Left renal pelvis (tissue), 4 donors: ENCODE measurements around the gene ZNF160. TPM values are rescaled to one million over a fixed set of nuclear protein-coding genes. Genes with fewer than 3 reads are reported as not detected.

Source experiments
- DNase-seq, 4 donors: peaks; one replicate each; pipeline ENCODE4 v3.0.0-alpha.2; 2013; ENCODE audit warnings: low read depth in 4 of 4, low spot score in 3 of 4
- polyA plus RNA-seq, 4 donors: library from polyadenylated mRNA; unstranded; fragments of 120-200 nt; gene quantifications; one replicate each; pipeline ENCODE4 v1.2.1, GENCODE V29; 2013; ENCODE audit not compliant: insufficient read length in 4 of 4

The ZNF160 gene
- polyA plus RNA-seq, 4 donors, result 29.1 to 65.9 (median 44.3) TPM

GRCh38 chr19:53094754-53095575 lies 8.3 kb downstream of the ZNF160 start:
- DNase-seq, result no peak

GRCh38 chr19:53092723-53093122 lies 10.5 kb downstream of the ZNF160 start:
- no peak for DNase-seq

- DNase-seq, result no peak
Measured at GRCh38 chr19:53091413-53092254, 11.6 kb downstream of the ZNF160 start.

GRCh38 chr19:53088091-53088490 lies 15.1 kb downstream of the ZNF160 start:
- DNase-seq, result no peak

GRCh38 chr19:53086949-53087348 lies 16.3 kb downstream of the ZNF160 start:
- no peak for DNase-seq

- no peak for DNase-seq
Measured at GRCh38 chr19:53085496-53085895, 17.7 kb downstream of the ZNF160 start.

- no peak for DNase-seq
Measured at GRCh38 chr19:53082929-53083328, 20.3 kb downstream of the ZNF160 start.

GRCh38 chr19:53079313-53079924 lies 23.8 kb downstream of the ZNF160 start:
- DNase-seq, result no peak

- no peak for DNase-seq
Measured at GRCh38 chr19:53078668-53079067, 24.6 kb downstream of the ZNF160 start.

- DNase-seq, result peak; percentile 38 to 58 (median 44)
Measured at GRCh38 chr19:53076984-53077383, 26.2 kb downstream of the ZNF160 start.

- no peak for DNase-seq
Measured at GRCh38 chr19:53068834-53069233, 34.4 kb downstream of the ZNF160 start.

GRCh38 chr19:53068199-53068598 lies 35.0 kb downstream of the ZNF160 start:
- DNase-seq, result no peak

- DNase-seq, result peak in 2 of 4 donors; percentile 46 to 51
Measured at GRCh38 chr19:53057904-53058580, 45.2 kb downstream of the ZNF160 start.

GRCh38 chr19:53055117-53055516 lies 48.1 kb downstream of the ZNF160 start:
- DNase-seq, result no peak

- DNase-seq, result no peak
Measured at GRCh38 chr19:53047379-53047778, 55.8 kb downstream of the ZNF160 start.

- no peak for DNase-seq
Measured at GRCh38 chr19:53045536-53045935, 57.7 kb downstream of the ZNF160 start.

GRCh38 chr19:53041366-53041765 lies 61.9 kb downstream of the ZNF160 start:
- DNase-seq, result no peak

- peak in 3 of 4 donors; percentile 36 to 39 (median 37) for DNase-seq
Measured at GRCh38 chr19:53037101-53038097, 65.8 kb downstream of the ZNF160 start.

GRCh38 chr19:53034948-53035675 lies 68.1 kb downstream of the ZNF160 start:
- no peak for DNase-seq
